Activated B cell treated with CpG ODN at 0.5 μM for 24 hours (primary cell): ENCODE results near the gene TRIP13. TPM values are rescaled to one million over a fixed set of nuclear protein-coding genes. Genes with fewer than 3 reads are reported as not detected.

Experiments used
- ATAC-seq: fragments of 200-7000 bp; cut with Tn5 transposase; one replicate; pipeline ENCODE4 v1.10.0; 2021; ENCODE audit warnings: low read depth, mild to moderate bottlenecking, moderate library complexity
- CTCF ChIA-PET: fragments of 350-600 bp; sonication (Branson Sonifier 250); formaldehyde crosslinking; loops from one replicate; lab custom pipeline; 2021; ENCODE audit warnings: antibody characterized with exemption; lab: Charles Lee
- POLR2A ChIA-PET: fragments of 350-600 bp; sonication (Branson Sonifier 250); formaldehyde crosslinking; loops from one replicate; lab custom pipeline; 2021; ENCODE audit warnings: antibody characterized with exemption; lab: Charles Lee
- DNase-seq: peaks from one replicate; pipeline ENCODE4 v3.0.0; 2022
- H3K27ac Mint-ChIP-seq: one replicate; pipeline ENCODE4 v1.8.0; 2020; ENCODE audit warnings: mixed read lengths
- H3K27me3 Mint-ChIP-seq: one replicate; pipeline ENCODE4 v1.8.0; 2021; ENCODE audit warnings: mixed read lengths
- H3K36me3 Mint-ChIP-seq: one replicate; pipeline ENCODE4 v1.8.0; 2021; ENCODE audit warnings: low read depth, mixed read lengths
- H3K4me1 Mint-ChIP-seq: one replicate; pipeline ENCODE4 v1.8.0; 2021; ENCODE audit warnings: mixed read lengths
- H3K4me3 Mint-ChIP-seq: one replicate; pipeline ENCODE4 v1.8.0; 2020; ENCODE audit warnings: mild to moderate bottlenecking, mixed read lengths
- H3K9me3 Mint-ChIP-seq: one replicate; pipeline ENCODE4 v1.8.0; 2020; ENCODE audit warnings: mixed read lengths
- CTCF ChIP-seq: fragments of 200-600 bp; IDR thresholded peaks from one replicate; pipeline ENCODE4 v1.8.0; 2022; ENCODE audit warnings: antibody characterized with exemption, mild to moderate bottlenecking
- intact Hi-C: fragments of 100-400 bp; cut with micrococcal nuclease; formaldehyde crosslinking; loops from one replicate; pipeline ENCODE4 v1.15.1; 2024
- total RNA-seq: library from RNA; stranded (reverse); gene quantifications from 2 replicates; pipeline ENCODE4 v1.2.3, GENCODE V29; 2022

TRIP13 gene
- total RNA-seq, 1 donor from 2014 or later, result 4.1 TPM

GRCh38 chr5:949275-949543, 56.5 kb downstream of the TRIP13 start:
- no peaks in the 10 kb centered on the region for H3K36me3 Mint-ChIP-seq
- POLR2A ChIA-PET, result no interaction called here
- H3K4me1 Mint-ChIP-seq, result no peaks in the 10 kb centered on the region
- no peak overlapping the region for H3K4me3 Mint-ChIP-seq
- TF ChIP-seq CTCF, result no peak
- no peak for DNase-seq
- no peak for ATAC-seq
- CTCF ChIA-PET, result interaction anchor here (1.0 kb wide), 1 partner anchor 225 kb away, joined by 3 read pairs; no protein-coding TSS in a partner anchor
- no peak overlapping the region for H3K27ac Mint-ChIP-seq
- no peaks in the 10 kb centered on the region for H3K9me3 Mint-ChIP-seq
- intact Hi-C loops, result no loop called here
- H3K27me3 Mint-ChIP-seq, result peaks cover 54% of the 10 kb centered on the region

- Mint-ChIP-seq H3K27me3 (peaks cover 48% of the 10 kb centered on the region), H3K27ac (no peak overlapping the region), H3K4me3 (no peak overlapping the region), H3K9me3 (no peaks in the 10 kb centered on the region), H3K4me1 (no peaks in the 10 kb centered on the region), H3K36me3 (no peaks in the 10 kb centered on the region)
- ATAC-seq (no peak), DNase-seq (no peak)
- CTCF ChIA-PET, result interaction anchor here (1.0 kb wide), 1 partner anchor 224 kb away, joined by 3 read pairs; no protein-coding TSS in a partner anchor
- TF ChIP-seq CTCF, result no peak
- POLR2A ChIA-PET, result no interaction called here
- intact Hi-C loops, result no loop called here
Measured at GRCh38 chr5:949815-950560, 57.3 kb downstream of the TRIP13 start.

- intact Hi-C loops, result no loop called here
- no peaks in the 10 kb centered on the region for H3K4me1 Mint-ChIP-seq
- H3K36me3 Mint-ChIP-seq, result no peaks in the 10 kb centered on the region
- ChIA-PET CTCF (no interaction called here), POLR2A (no interaction called here)
- TF ChIP-seq CTCF, result no peak
- no peak overlapping the region for H3K27ac Mint-ChIP-seq
- H3K9me3 Mint-ChIP-seq, result no peaks in the 10 kb centered on the region
- no peak for ATAC-seq
- H3K27me3 Mint-ChIP-seq, result peaks cover 50% of the 10 kb centered on the region
- H3K4me3 Mint-ChIP-seq, result no peak overlapping the region
- no peak for DNase-seq
Measured at GRCh38 chr5:951940-952596, 59.4 kb downstream of the TRIP13 start.

- ATAC-seq, result no peak
- Mint-ChIP-seq H3K36me3 (no peaks in the 10 kb centered on the region), H3K27ac (no peak overlapping the region), H3K4me1 (no peaks in the 10 kb centered on the region), H3K9me3 (no peaks in the 10 kb centered on the region), H3K4me3 (no peak overlapping the region), H3K27me3 (peaks cover 44% of the 10 kb centered on the region)
- intact Hi-C loops, result no loop called here
- CTCF ChIA-PET, result no interaction called here
- POLR2A ChIA-PET, result no interaction called here
- TF ChIP-seq CTCF, result no peak
- DNase-seq, result no peak
Measured at GRCh38 chr5:952597-953271, 60.0 kb downstream of the TRIP13 start.
